HG02610 (cell line): ENCODE results near the gene GEMIN5.
"Not testable (repeated sequence)": the region's sequence is repeated elsewhere in the genome, so short reads cannot be mapped to it uniquely, and the experiment has no call there.

Experiments used
- ATAC-seq: cut with Tn5 transposase; IDR thresholded peaks from one replicate; pipeline ENCODE4 v1.9.1; 2021; ENCODE audit warnings: mild to moderate bottlenecking, moderate library complexity; ENCODE audit not compliant: unreplicated experiment

Gene GEMIN5

GRCh38 chr5:154940772-154941620 lies 3.0 kb upstream of the GEMIN5 start, which contains the start of gene MRPL22:
Gene MRPL22 (plus strand): TSS chr5:154941073. CDS start chr5:154941111, 38 bp downstream.
- peak; percentile 44 for ATAC-seq

GRCh38 chr5:154940375-154940771 lies 2.4 kb upstream of the GEMIN5 start:
- ATAC-seq = no peak

GRCh38 chr5:154939387-154939786 lies 1.4 kb upstream of the GEMIN5 start:
- ATAC-seq = not testable (repeated sequence)

- ATAC-seq = no peak
These were observed 759 bp downstream of the GEMIN5 start for GRCh38 chr5:154937186-154937717.

GRCh38 chr5:154934881-154935280 lies 3.1 kb downstream of the GEMIN5 start:
- no peak for ATAC-seq

GRCh38 chr5:154933537-154933936 lies 4.5 kb downstream of the GEMIN5 start:
- no peak for ATAC-seq

- no peak for ATAC-seq
These were observed 14.3 kb downstream of the GEMIN5 start for GRCh38 chr5:154923441-154924430.

- no peak for ATAC-seq
These were observed 20.3 kb downstream of the GEMIN5 start for GRCh38 chr5:154917757-154918156.

GRCh38 chr5:154916874-154917273 lies 21.1 kb downstream of the GEMIN5 start:
- ATAC-seq = no peak

- not testable (repeated sequence) for ATAC-seq
These were observed 32.4 kb downstream of the GEMIN5 start for GRCh38 chr5:154905601-154906000.

GRCh38 chr5:154901913-154902312 lies 36.1 kb downstream of the GEMIN5 start:
- ATAC-seq = no peak

- no peak for ATAC-seq
These were observed 36.7 kb downstream of the GEMIN5 start for GRCh38 chr5:154901276-154901675.

- no peak for ATAC-seq
These were observed 37.9 kb downstream of the GEMIN5 start for GRCh38 chr5:154900066-154900465.

GRCh38 chr5:154899151-154899816 lies 38.7 kb downstream of the GEMIN5 start:
- ATAC-seq = no peak

GRCh38 chr5:154898210-154898609 lies 39.8 kb downstream of the GEMIN5 start:
- ATAC-seq = no peak

GRCh38 chr5:154896562-154897165 lies 41.3 kb downstream of the GEMIN5 start:
- no peak for ATAC-seq

GRCh38 chr5:154895606-154896561 lies 42.1 kb downstream of the GEMIN5 start:
- no peak for ATAC-seq

- ATAC-seq = no peak
These were observed 44.6 kb downstream of the GEMIN5 start for GRCh38 chr5:154893381-154893780.

GRCh38 chr5:154892369-154892771 lies 45.6 kb downstream of the GEMIN5 start:
- no peak for ATAC-seq
